Neural crest cell (in vitro differentiated cells): ENCODE data around the gene MUC5AC. TPM values are rescaled to one million over a fixed set of nuclear protein-coding genes. Genes with fewer than 3 reads are reported as not detected.
"Not testable (repeated sequence)": the region's sequence is repeated elsewhere in the genome, so short reads cannot be mapped to it uniquely, and the experiment has no call there.

Source experiments
- DNase-seq: peaks from one replicate; pipeline ENCODE4 v3.0.0; 2021; ENCODE audit warnings: low read depth, mixed read lengths, low spot score
- H3K27ac Mint-ChIP-seq: one replicate; pipeline ENCODE4 v1.8.0; 2021; ENCODE audit warnings: mild to moderate bottlenecking, mixed read lengths; ENCODE audit not compliant: unreplicated experiment
- H3K27me3 Mint-ChIP-seq: 2 replicates; pipeline ENCODE4 v1.8.0; 2021; ENCODE audit warnings: low read depth, mild to moderate bottlenecking, mixed read lengths
- H3K36me3 Mint-ChIP-seq: 2 replicates; pipeline ENCODE4 v1.8.0; 2021; ENCODE audit warnings: low read depth, mild to moderate bottlenecking, mixed read lengths
- H3K4me1 Mint-ChIP-seq: 2 replicates; pipeline ENCODE4 v1.8.0; 2021; ENCODE audit warnings: mixed read lengths
- H3K4me3 Mint-ChIP-seq: one replicate; pipeline ENCODE4 v1.8.0; 2021; ENCODE audit warnings: mild to moderate bottlenecking, mixed read lengths
- H3K9me3 Mint-ChIP-seq: 2 replicates; pipeline ENCODE4 v1.8.0; 2021; ENCODE audit warnings: mixed read lengths
- CTCF ChIP-seq: fragments of 200-600 bp; sonication (generic); conservative IDR thresholded peaks from 2 replicates; pipeline ENCODE4 v1.5.0; 2021; ENCODE audit warnings: antibody characterized with exemption, mild to moderate bottlenecking
- total RNA-seq: library from RNA; stranded (reverse); gene quantifications from 2 replicates; pipeline ENCODE4 v1.2.1, GENCODE V29; 2021

MUC5AC gene
- total RNA-seq, 1 donor from 2014 or later: not detected

- H3K9me3 Mint-ChIP-seq: peaks cover 8% of the 10 kb centered on the region
- H3K36me3 Mint-ChIP-seq: no peaks in the 10 kb centered on the region
- no peak for TF ChIP-seq CTCF
- no peak overlapping the region for H3K27ac Mint-ChIP-seq
- no peak for DNase-seq
- no peaks in the 10 kb centered on the region for H3K4me1 Mint-ChIP-seq
- H3K27me3 Mint-ChIP-seq: no peaks in the 10 kb centered on the region
- no peak overlapping the region for H3K4me3 Mint-ChIP-seq
Observed at GRCh38 chr11:1171223-1171984, 13.7 kb downstream of the MUC5AC start.

- Mint-ChIP-seq H3K36me3 (no peaks in the 10 kb centered on the region), H3K4me3 (no peak overlapping the region), H3K9me3 (peaks cover 8% of the 10 kb centered on the region), H3K27ac (no peak overlapping the region), H3K27me3 (no peaks in the 10 kb centered on the region), H3K4me1 (no peaks in the 10 kb centered on the region)
- DNase-seq: no peak
- TF ChIP-seq CTCF: no peak
Observed at GRCh38 chr11:1171985-1172728, 14.4 kb downstream of the MUC5AC start.

- H3K27me3 Mint-ChIP-seq: no peaks in the 10 kb centered on the region
- no peak for TF ChIP-seq CTCF
- H3K4me1 Mint-ChIP-seq: no peaks in the 10 kb centered on the region
- H3K36me3 Mint-ChIP-seq: no peaks in the 10 kb centered on the region
- H3K4me3 Mint-ChIP-seq: no peak overlapping the region
- H3K9me3 Mint-ChIP-seq: peaks cover 8% of the 10 kb centered on the region
- DNase-seq: no peak
- no peak overlapping the region for H3K27ac Mint-ChIP-seq
Observed at GRCh38 chr11:1172729-1173117, 15.0 kb downstream of the MUC5AC start.

GRCh38 chr11:1173396-1173795 lies 15.6 kb downstream of the MUC5AC start:
- not testable (repeated sequence) for H3K36me3 Mint-ChIP-seq, H3K27me3 Mint-ChIP-seq, DNase-seq, H3K4me3 Mint-ChIP-seq, H3K4me1 Mint-ChIP-seq, H3K9me3 Mint-ChIP-seq, H3K27ac Mint-ChIP-seq

GRCh38 chr11:1174441-1175370 lies 17.0 kb downstream of the MUC5AC start:
- no peaks in the 10 kb centered on the region for H3K36me3 Mint-ChIP-seq
- peaks cover 8% of the 10 kb centered on the region for H3K9me3 Mint-ChIP-seq
- DNase-seq: no peak
- no peak overlapping the region for H3K4me3 Mint-ChIP-seq
- H3K4me1 Mint-ChIP-seq: no peaks in the 10 kb centered on the region
- no peak for TF ChIP-seq CTCF
- no peaks in the 10 kb centered on the region for H3K27me3 Mint-ChIP-seq
- no peak overlapping the region for H3K27ac Mint-ChIP-seq
